Fibroblast of lung (primary cell): ENCODE data around the gene GJB4. TPM values are rescaled to one million over a fixed set of nuclear protein-coding genes. Genes with fewer than 3 reads are reported as not detected.

Source experiments
- DNase-seq, 2 donors: peaks; one replicate each; pipeline versions ENCODE4 v3.0.0 to v3.0.0-alpha.2; 2010; ENCODE audit warnings: low read depth in 2 of 2
- H2AFZ ChIP-seq: 2 replicates; pipeline ENCODE4 v1.5.1; 2012; ENCODE audit warnings: low read length, control low read depth, inconsistent platforms
- H3K27ac ChIP-seq: 2 replicates; pipeline ENCODE4 v1.5.1; 2011; ENCODE audit warnings: low read length, control low read depth; ENCODE audit not compliant: insufficient read depth
- H3K27me3 ChIP-seq: 2 replicates; pipeline ENCODE4 v1.5.1; 2011; ENCODE audit warnings: mild to moderate bottlenecking, low read length; ENCODE audit not compliant: control insufficient read depth, insufficient read depth
- H3K36me3 ChIP-seq: 2 replicates; pipeline ENCODE4 v1.5.1; 2011; ENCODE audit warnings: low read length; ENCODE audit not compliant: control insufficient read depth, insufficient read depth
- H3K4me1 ChIP-seq: 2 replicates; pipeline ENCODE4 v1.5.1; 2011; ENCODE audit warnings: low read length; ENCODE audit not compliant: control insufficient read depth, insufficient read depth; ENCODE audit errors: extremely low read depth
- H3K4me2 ChIP-seq: 2 replicates; pipeline ENCODE4 v1.5.1; 2011; ENCODE audit warnings: low read length, control low read depth; ENCODE audit not compliant: insufficient read depth; ENCODE audit errors: extremely low read depth
- H3K4me3 ChIP-seq, 4 experiments: fragments of 200-600 bp in 1 of 4; sonication (generic) in 1 of 4; replicated peaks in 1 of 4; 2 replicates each; pipeline ENCODE4 v1.5.1; 2011 to 2016; ENCODE audit warnings: low read length in 4 of 4, low read depth in 3 of 4, mild to moderate bottlenecking in 3 of 4, control low read depth in 2 of 4, inconsistent platforms in 1 of 4, mixed read lengths in 1 of 4; ENCODE audit not compliant: insufficient read depth in 1 of 4; ENCODE audit errors: control extremely low read depth in 1 of 4
- H3K79me2 ChIP-seq: 2 replicates; pipeline ENCODE4 v1.5.1; 2012; ENCODE audit warnings: mild to moderate bottlenecking, low read length, inconsistent platforms; ENCODE audit not compliant: control insufficient read depth, insufficient read depth
- H3K9ac ChIP-seq: 2 replicates; pipeline ENCODE4 v1.5.1; 2011; ENCODE audit warnings: mild to moderate bottlenecking, low read length, control low read depth; ENCODE audit not compliant: insufficient read depth
- H3K9me3 ChIP-seq: 2 replicates; pipeline ENCODE4 v1.5.1; 2012; ENCODE audit warnings: low read depth, low read length; ENCODE audit not compliant: control insufficient read depth, insufficient read depth
- H4K20me1 ChIP-seq: 2 replicates; pipeline ENCODE4 v1.5.1; 2011; ENCODE audit warnings: low read length; ENCODE audit not compliant: control insufficient read depth, insufficient read depth; ENCODE audit errors: extremely low read depth
- EZH2 ChIP-seq: IDR thresholded peaks from 2 replicates; pipeline ENCODE4 v1.5.1; 2012; ENCODE audit warnings: low read length, control low read depth, mild to moderate bottlenecking; ENCODE audit errors: missing control alignments
- polyA plus RNA-seq, 2 donors: library from polyadenylated mRNA; depleted of rRNA in 1 of 2; stranded (reverse) in 1 of 2; unstranded in 1 of 2; fragments of >200 nt; gene quantifications; 2 replicates each; pipeline ENCODE4 v1.2.1, GENCODE V29; 2011 to 2012; ENCODE audit warnings: missing spikeins in 1 of 2
- total RNA-seq: library from RNA; depleted of rRNA; stranded (reverse); fragments of >200 nt; gene quantifications from 2 replicates; pipeline ENCODE4 v1.2.1, GENCODE V29; 2014
- TF ChIP-seq, protein P1 (sequence below), 2 donors: IDR thresholded peaks in 1 of 2; conservative IDR thresholded peaks in 1 of 2; 1 replicate in 1 of 2; 2 replicates in 1 of 2; pipeline ENCODE4 v1.5.1; 2011 to 2012; ENCODE audit warnings: low read length in 2 of 2, control low read depth in 1 of 2, inconsistent platforms in 1 of 2, low read depth in 1 of 2, mild to moderate bottlenecking in 1 of 2

The GJB4 gene
- total and polyA plus RNA-seq, 2 donors (not counting 1 experiment from before 2014, with no cell fraction given), result not detected

GRCh38 chr1:34780528-34780927, 21.0 kb downstream of the GJB4 start:
- Histone ChIP-seq H3K9me3 (no peaks in the 10 kb centered on the region), H3K36me3 (no peaks in the 10 kb centered on the region), H3K4me2 (no peak overlapping the region), H3K27ac (no peak overlapping the region), H2AFZ (no peak overlapping the region), H3K79me2 (no peaks in the 10 kb centered on the region), H3K9ac (no peak overlapping the region), H3K27me3 (peaks cover 28% of the 10 kb centered on the region), H4K20me1 (no peaks in the 10 kb centered on the region), H3K4me3 (no peak overlapping the region), H3K4me1 (no peaks in the 10 kb centered on the region)
- no peak for DNase-seq
- TF ChIP-seq EZH2, result no peak

DNA sequence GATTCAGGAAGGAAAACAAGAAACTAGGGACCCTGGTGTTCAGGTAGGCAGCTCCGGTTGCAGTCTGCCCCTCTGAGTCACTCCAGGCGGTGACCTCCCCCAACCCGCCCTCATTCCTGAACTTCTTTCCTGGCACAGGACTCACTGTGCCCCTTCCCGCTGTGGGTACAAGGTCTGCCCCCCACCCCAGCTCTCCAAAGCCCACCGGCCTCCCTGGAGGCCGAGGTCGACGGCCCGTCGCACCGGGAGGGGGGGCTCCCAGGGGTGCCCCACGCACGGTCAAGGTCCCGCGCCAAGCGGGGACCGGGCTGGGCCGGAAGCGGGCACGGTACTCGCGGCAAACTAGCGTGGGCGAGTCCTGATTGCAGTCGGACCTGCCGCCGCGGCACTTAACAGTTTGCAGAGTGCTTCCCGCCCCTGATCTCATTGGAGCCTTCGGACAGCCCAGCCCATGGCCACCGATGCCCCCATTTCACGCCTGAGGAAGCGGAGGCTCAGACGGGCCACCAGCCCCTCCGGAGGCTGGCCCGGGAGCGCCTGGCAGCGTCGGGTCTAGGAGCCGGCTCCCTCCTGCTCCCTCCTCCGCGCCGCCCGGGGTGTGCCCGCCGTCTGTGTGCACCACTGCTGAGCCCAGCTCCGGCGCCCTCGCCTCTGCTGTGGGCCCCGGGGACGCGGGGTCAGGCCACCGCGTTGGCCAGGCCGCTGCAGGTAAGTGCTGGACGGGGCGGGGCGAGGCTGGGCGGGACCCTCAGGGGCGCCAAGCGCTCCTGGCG, 21.7 kb downstream of the GJB4 start, which contains the start of gene GJB3:
Gene GJB3, plus strand, starts transcription at position 144 of the 773 bp plus-strand sequence. CDS start 3,549 bp downstream, outside the sequence.
- Histone ChIP-seq H3K36me3 (no peaks in the 10 kb centered on the region), H4K20me1 (no peaks in the 10 kb centered on the region), H3K9me3 (no peaks in the 10 kb centered on the region), H3K79me2 (no peaks in the 10 kb centered on the region), H3K4me2 (peak within 1 kb of the TSS; percentile 25), H3K4me3 (no peak within 1 kb of the TSS), H3K27me3 (peaks cover 28% of the 10 kb centered on the region), H3K4me1 (no peaks in the 10 kb centered on the region), H3K27ac (no peak within 1 kb of the TSS), H2AFZ (no peak within 1 kb of the TSS), H3K9ac (peak within 1 kb of the TSS; percentile 7)
- TF ChIP-seq EZH2, result peak; percentile 89
- TF ChIP-seq, protein P1, sequence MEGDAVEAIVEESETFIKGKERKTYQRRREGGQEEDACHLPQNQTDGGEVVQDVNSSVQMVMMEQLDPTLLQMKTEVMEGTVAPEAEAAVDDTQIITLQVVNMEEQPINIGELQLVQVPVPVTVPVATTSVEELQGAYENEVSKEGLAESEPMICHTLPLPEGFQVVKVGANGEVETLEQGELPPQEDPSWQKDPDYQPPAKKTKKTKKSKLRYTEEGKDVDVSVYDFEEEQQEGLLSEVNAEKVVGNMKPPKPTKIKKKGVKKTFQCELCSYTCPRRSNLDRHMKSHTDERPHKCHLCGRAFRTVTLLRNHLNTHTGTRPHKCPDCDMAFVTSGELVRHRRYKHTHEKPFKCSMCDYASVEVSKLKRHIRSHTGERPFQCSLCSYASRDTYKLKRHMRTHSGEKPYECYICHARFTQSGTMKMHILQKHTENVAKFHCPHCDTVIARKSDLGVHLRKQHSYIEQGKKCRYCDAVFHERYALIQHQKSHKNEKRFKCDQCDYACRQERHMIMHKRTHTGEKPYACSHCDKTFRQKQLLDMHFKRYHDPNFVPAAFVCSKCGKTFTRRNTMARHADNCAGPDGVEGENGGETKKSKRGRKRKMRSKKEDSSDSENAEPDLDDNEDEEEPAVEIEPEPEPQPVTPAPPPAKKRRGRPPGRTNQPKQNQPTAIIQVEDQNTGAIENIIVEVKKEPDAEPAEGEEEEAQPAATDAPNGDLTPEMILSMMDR (conservative IDR thresholded peaks at IDR 0.05 in 1 of 2, IDR thresholded peaks at IDR 0.05 in 1 of 2; ENCODE audit: low read depth in 1 of 2, low read length in 2 of 2), result no peak
- peak in 1 of 2 donors; percentile 15 for DNase-seq

GRCh38 chr1:34781844-34782391, 22.4 kb downstream of the GJB4 start:
- Histone ChIP-seq H3K36me3 (no peaks in the 10 kb centered on the region), H3K79me2 (no peaks in the 10 kb centered on the region), H3K4me1 (no peaks in the 10 kb centered on the region), H2AFZ (no peak overlapping the region), H3K9me3 (no peaks in the 10 kb centered on the region), H3K4me3 (no peak overlapping the region), H3K4me2 (no peak overlapping the region), H3K27me3 (peaks cover 28% of the 10 kb centered on the region), H4K20me1 (no peaks in the 10 kb centered on the region), H3K9ac (no peak overlapping the region), H3K27ac (no peak overlapping the region)
- no peak for DNase-seq
- peak; percentile 26 for TF ChIP-seq EZH2
- TF ChIP-seq, protein P1 (conservative IDR thresholded peaks at IDR 0.05 in 1 of 2, IDR thresholded peaks at IDR 0.05 in 1 of 2; ENCODE audit: low read depth in 1 of 2, low read length in 2 of 2), result no peak
